ENCODE results near the gene CRYL1. TPM values are rescaled to one million over a fixed set of nuclear protein-coding genes. Genes with fewer than 3 reads are reported as not detected.

The CRYL1 gene
- total RNA-seq, 2 donors from 2014 or later: 64.6 to 144 TPM

GRCh38 chr13:20462533-20462915 is 63.1 kb downstream of the CRYL1 start:
- H3K9ac ChIP-seq (ENCODE audit: low read depth in 2 of 2, low read length in 2 of 2): no peak overlapping the region
- H3K27me3 ChIP-seq: no peaks in the 10 kb centered on the region
- TF ChIP-seq, protein P1, sequence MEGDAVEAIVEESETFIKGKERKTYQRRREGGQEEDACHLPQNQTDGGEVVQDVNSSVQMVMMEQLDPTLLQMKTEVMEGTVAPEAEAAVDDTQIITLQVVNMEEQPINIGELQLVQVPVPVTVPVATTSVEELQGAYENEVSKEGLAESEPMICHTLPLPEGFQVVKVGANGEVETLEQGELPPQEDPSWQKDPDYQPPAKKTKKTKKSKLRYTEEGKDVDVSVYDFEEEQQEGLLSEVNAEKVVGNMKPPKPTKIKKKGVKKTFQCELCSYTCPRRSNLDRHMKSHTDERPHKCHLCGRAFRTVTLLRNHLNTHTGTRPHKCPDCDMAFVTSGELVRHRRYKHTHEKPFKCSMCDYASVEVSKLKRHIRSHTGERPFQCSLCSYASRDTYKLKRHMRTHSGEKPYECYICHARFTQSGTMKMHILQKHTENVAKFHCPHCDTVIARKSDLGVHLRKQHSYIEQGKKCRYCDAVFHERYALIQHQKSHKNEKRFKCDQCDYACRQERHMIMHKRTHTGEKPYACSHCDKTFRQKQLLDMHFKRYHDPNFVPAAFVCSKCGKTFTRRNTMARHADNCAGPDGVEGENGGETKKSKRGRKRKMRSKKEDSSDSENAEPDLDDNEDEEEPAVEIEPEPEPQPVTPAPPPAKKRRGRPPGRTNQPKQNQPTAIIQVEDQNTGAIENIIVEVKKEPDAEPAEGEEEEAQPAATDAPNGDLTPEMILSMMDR (IDR thresholded peaks at IDR 0.05): no peak
- DNase-seq: no peak
- H3K4me1 ChIP-seq: no peaks in the 10 kb centered on the region
- H3K27ac ChIP-seq: no peak overlapping the region
- no peaks in the 10 kb centered on the region for H3K36me3 ChIP-seq
- no peak overlapping the region for H3K4me3 ChIP-seq
- intact Hi-C loops (cut with DNase I): no loop called here
- no peaks in the 10 kb centered on the region for H3K9me3 ChIP-seq

- intact Hi-C loops (cut with DNase I): no loop called here
- no peaks in the 10 kb centered on the region for H3K36me3 ChIP-seq
- H3K27ac ChIP-seq: no peak overlapping the region
- TF ChIP-seq, protein P1 (IDR thresholded peaks at IDR 0.05): no peak
- no peak for DNase-seq
- no peaks in the 10 kb centered on the region for H3K4me1 ChIP-seq
- H3K4me3 ChIP-seq: no peak overlapping the region
- no peaks in the 10 kb centered on the region for H3K27me3 ChIP-seq
- no peaks in the 10 kb centered on the region for H3K9me3 ChIP-seq
- H3K9ac ChIP-seq (ENCODE audit: low read depth in 2 of 2, low read length in 2 of 2): no peak overlapping the region
Observed at GRCh38 chr13:20461860-20462532, 63.7 kb downstream of the CRYL1 start.

DNA sequence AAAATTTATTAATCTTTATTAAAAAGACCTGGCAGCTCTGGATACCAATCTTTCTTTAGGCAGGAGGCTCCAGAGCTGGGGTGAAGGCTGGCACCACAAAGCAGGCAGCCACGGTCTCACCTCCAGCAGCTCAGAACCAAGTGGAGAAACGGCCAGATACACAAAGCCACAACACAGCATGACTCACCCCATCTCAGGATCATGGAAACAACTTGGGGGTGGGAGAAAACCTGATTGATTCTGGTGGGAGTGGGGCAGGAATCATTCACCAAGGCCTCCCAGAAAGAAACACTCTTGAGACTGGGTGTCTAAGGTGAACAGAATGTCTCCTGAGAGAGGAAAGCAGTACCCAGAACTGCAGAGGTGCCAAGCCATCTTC is 64.2 kb downstream of the CRYL1 start:
- no peak for DNase-seq
- Histone ChIP-seq H3K9me3 (no peaks in the 10 kb centered on the region), H3K36me3 (no peaks in the 10 kb centered on the region), H3K9ac (ENCODE audit: low read depth in 2 of 2, low read length in 2 of 2) (no peak overlapping the region), H3K4me3 (no peak overlapping the region), H3K4me1 (no peaks in the 10 kb centered on the region), H3K27ac (no peak overlapping the region), H3K27me3 (no peaks in the 10 kb centered on the region)
- TF ChIP-seq, protein P1 (IDR thresholded peaks at IDR 0.05): no peak
- intact Hi-C loops (cut with DNase I): no loop called here

GRCh38 chr13:20460761-20461160 is 64.9 kb downstream of the CRYL1 start:
- intact Hi-C loops (cut with DNase I): no loop called here
- TF ChIP-seq, protein P1 (IDR thresholded peaks at IDR 0.05): no peak
- H3K4me3 ChIP-seq: no peak overlapping the region

DNA sequence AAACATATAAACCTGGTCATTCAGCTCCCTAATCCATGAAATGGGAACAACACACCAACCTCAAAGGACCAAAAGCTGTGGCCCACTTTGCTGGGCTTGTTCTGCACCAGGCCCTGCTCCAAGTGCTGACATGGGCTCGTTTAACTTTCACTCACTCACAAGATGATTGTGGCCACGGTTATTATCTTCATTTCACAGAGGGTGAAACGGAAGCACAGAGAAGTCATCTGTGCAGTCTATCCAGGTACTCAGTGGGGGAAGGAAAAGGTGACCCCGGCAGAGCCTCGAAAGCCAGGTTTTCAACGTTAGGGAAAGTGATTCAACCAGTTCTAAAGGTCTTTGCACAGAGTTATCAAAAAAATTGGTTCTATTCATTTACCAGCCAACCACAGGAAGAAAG is 68.0 kb downstream of the CRYL1 start:
- intact Hi-C loops (cut with DNase I): no loop called here
- H3K27ac ChIP-seq: no peak overlapping the region
- H3K9me3 ChIP-seq: no peaks in the 10 kb centered on the region
- TF ChIP-seq, protein P1 (IDR thresholded peaks at IDR 0.05): no peak
- no peaks in the 10 kb centered on the region for H3K36me3 ChIP-seq
- H3K9ac ChIP-seq (ENCODE audit: low read depth in 2 of 2, low read length in 2 of 2): no peak overlapping the region
- H3K4me3 ChIP-seq: no peak overlapping the region
- no peak for DNase-seq
- H3K27me3 ChIP-seq: no peaks in the 10 kb centered on the region
- H3K4me1 ChIP-seq: no peaks in the 10 kb centered on the region

More at GRCh38 chr13:20460761-20461160, 64.9 kb downstream of the CRYL1 start:
- Histone ChIP-seq H3K9me3 (no peaks in the 10 kb centered on the region), H3K27ac (no peak overlapping the region), H3K4me1 (no peaks in the 10 kb centered on the region), H3K36me3 (no peaks in the 10 kb centered on the region), H3K27me3 (no peaks in the 10 kb centered on the region), H3K9ac (ENCODE audit: low read depth in 2 of 2, low read length in 2 of 2) (no peak overlapping the region)
- no peak for DNase-seq

Data from colonic mucosa (tissue), 4 donors.